ENCODE data around the gene CHCHD5.

GRCh38 chr2:112600634-112601033 is 16.2 kb downstream of the CHCHD5 start:
- TF ChIP-seq CTCF (IDR thresholded peaks at IDR 0.05) (no peak), HMGXB4 (CRISPR knock-in tag; IDR thresholded peaks at IDR 0.05) (no peak), ATF6 (CRISPR knock-in tag; IDR thresholded peaks at IDR 0.05) (no peak), FOXP4 (CRISPR knock-in tag; IDR thresholded peaks at IDR 0.05) (no peak), CDX4 (CRISPR knock-in tag; IDR thresholded peaks at IDR 0.05; ENCODE audit: borderline replicate concordance) (no peak), USF1 (CRISPR knock-in tag; IDR thresholded peaks at IDR 0.05) (no peak), SP1 (CRISPR knock-in tag; conservative IDR thresholded peaks at IDR 0.05) (no peak), NR1H2 (CRISPR knock-in tag; IDR thresholded peaks at IDR 0.05) (no peak), IRF1 (CRISPR knock-in tag; IDR thresholded peaks at IDR 0.05) (no peak)

Measured in WTC11 (cell line).